MM.1S (cell line): Measurements from ENCODE around the gene GRIN3A.

Experiments used
- EZH2 ChIP-seq: fragments of 300-600 bp; sonication (generic); optimal IDR thresholded peaks from 2 replicates; pipeline ENCODE3; 2017; ENCODE audit warnings: low read depth, mild to moderate bottlenecking, antibody characterized with exemption, low read length, mixed read lengths
- EZH2phosphoT487 ChIP-seq: fragments of 300-600 bp; sonication (generic); IDR thresholded peaks from 2 replicates; pipeline ENCODE4 v1.6.1; 2018; ENCODE audit warnings: antibody characterized with exemption, low read length
- TF ChIP-seq, protein P1 (sequence below): fragments of 300-600 bp; sonication (generic); IDR thresholded peaks from 2 replicates; pipeline ENCODE4 v1.5.1; 2016; ENCODE audit warnings: antibody characterized with exemption, low read length, mixed read lengths

DNA sequence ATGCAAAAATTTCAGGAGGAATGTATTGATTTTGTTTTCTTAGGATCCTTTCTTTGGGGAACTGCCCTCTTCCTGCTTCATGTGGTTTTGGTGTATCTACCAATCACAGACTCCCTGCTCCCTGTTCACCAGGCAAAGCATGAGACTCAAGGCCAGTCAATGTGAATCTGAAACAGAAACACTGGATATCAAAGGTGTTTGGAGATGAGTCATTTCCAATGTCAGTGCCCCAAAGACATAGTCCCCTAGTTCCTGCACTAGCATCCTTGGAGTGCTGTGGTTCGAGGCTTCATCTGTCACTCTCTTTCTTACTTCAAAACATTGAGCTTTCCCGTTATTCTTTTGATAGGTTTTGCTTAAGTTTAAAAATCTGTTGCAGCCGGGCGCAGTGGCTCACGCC lies 151.8 kb downstream of the GRIN3A start:
- TF ChIP-seq, protein P1, sequence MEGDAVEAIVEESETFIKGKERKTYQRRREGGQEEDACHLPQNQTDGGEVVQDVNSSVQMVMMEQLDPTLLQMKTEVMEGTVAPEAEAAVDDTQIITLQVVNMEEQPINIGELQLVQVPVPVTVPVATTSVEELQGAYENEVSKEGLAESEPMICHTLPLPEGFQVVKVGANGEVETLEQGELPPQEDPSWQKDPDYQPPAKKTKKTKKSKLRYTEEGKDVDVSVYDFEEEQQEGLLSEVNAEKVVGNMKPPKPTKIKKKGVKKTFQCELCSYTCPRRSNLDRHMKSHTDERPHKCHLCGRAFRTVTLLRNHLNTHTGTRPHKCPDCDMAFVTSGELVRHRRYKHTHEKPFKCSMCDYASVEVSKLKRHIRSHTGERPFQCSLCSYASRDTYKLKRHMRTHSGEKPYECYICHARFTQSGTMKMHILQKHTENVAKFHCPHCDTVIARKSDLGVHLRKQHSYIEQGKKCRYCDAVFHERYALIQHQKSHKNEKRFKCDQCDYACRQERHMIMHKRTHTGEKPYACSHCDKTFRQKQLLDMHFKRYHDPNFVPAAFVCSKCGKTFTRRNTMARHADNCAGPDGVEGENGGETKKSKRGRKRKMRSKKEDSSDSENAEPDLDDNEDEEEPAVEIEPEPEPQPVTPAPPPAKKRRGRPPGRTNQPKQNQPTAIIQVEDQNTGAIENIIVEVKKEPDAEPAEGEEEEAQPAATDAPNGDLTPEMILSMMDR = no peak
- no peak for TF ChIP-seq EZH2
- no peak for TF ChIP-seq EZH2phosphoT487
